ENCODE data around the gene TICRR. TPM values are rescaled to one million over a fixed set of nuclear protein-coding genes. Genes with fewer than 3 reads are reported as not detected.
A peak's percentile ranks its signal among the peaks of the same experiment; 100 is the strongest.

TICRR gene
- total RNA-seq, 1 experiment from 2014 or later = 6.2 TPM

DNA sequence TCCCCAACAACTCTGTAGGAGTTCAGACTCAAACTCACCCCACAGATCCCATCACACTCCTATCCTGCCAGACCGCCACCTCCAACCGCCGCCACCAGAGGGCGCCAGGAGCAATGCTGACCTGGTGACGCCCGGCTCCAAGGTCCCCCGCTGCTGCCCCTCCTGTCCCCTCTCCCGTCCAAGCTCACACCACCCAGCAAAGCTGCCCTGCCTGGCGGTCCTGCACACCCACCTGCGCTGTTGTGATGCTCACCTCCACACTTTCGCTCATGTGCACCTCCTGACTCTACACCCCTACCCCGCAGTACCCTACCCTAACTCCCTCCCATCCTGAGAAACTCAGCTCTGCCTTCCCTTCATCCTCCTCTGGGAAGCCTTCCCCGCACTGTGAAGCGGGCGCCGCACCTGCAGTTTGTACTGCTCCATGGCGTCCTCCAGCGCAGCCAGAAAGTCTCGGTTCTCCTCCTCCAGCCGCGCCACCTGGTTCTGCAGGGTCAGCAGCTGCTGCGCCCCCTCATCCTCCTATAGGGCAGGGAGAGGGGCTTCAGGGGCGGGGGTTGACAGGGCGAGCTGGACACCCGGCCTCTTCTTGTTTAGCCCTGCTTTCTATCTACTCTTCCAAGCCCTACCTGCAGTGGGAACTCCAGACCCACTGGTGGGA is 72.1 kb downstream of the TICRR start:
- in situ Hi-C loops (cut with HindIII; ENCODE audit: low pct_unique_long_range_greater_than_20kb, low sequenced_read_pairs) = no loop called here
- peak; percentile 39 for DNase-seq (ENCODE audit: low read depth)

GRCh38 chr15:89648106-89649012 is 73.1 kb downstream of the TICRR start:
- in situ Hi-C loops (cut with HindIII; ENCODE audit: low pct_unique_long_range_greater_than_20kb, low sequenced_read_pairs) = no loop called here
- no peak for DNase-seq (ENCODE audit: low read depth)

GRCh38 chr15:89649013-89649625 is 73.8 kb downstream of the TICRR start:
- no peak for DNase-seq (ENCODE audit: low read depth)
- in situ Hi-C loops (cut with HindIII; ENCODE audit: low pct_unique_long_range_greater_than_20kb, low sequenced_read_pairs) = no loop called here

DNA sequence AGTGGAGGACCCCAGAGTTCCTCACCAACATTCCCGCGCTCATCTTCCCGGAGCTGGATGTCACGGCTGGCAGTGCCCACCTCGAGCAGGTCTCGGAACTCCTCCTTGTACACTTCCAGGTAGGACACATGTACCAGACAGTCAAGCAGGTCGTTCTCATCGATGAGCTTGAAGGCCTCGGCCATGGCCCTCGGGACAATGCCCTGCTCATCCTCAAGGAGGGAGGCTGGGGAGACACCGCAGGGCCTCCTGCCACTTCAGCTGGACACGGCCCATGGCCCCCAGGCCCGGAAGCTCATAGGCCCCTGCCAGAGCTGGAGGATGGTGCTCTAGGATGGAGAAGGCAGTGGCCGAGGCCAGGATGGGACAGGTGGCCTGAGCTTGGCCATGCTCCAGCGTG is 74.4 kb downstream of the TICRR start:
- in situ Hi-C loops (cut with HindIII; ENCODE audit: low pct_unique_long_range_greater_than_20kb, low sequenced_read_pairs) = no loop called here

DNA sequence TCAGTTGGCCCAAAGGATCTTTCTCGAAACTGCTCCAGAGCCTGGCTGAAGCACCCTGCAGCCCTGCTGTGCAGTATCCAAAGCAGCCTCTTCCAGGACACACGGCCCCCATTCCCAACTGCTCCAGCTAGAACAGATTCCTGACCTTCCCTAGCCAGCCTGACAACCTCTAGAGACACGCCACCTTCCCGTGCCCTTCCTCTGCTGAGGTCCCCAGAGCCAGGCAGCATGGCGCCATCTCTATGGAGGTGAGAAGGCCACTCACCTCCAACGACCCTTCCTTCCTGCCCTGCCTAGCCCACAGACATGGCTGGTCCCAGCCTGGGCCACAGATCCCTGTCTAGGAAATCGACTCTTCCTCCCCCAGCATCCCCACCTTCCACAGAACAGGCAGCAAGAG is 76.9 kb downstream of the TICRR start:
- in situ Hi-C loops (cut with HindIII; ENCODE audit: low pct_unique_long_range_greater_than_20kb, low sequenced_read_pairs) = no loop called here
- DNase-seq (ENCODE audit: low read depth) = no peak

More for the DNA sequence above, 74.4 kb downstream of the TICRR start:
- DNase-seq (ENCODE audit: low read depth) = no peak

GRCh38 chr15:89652666-89653065 is 77.4 kb downstream of the TICRR start:
- DNase-seq (ENCODE audit: low read depth) = no peak
- in situ Hi-C loops (cut with HindIII; ENCODE audit: low pct_unique_long_range_greater_than_20kb, low sequenced_read_pairs) = no loop called here

- no peak for DNase-seq (ENCODE audit: low read depth)
- in situ Hi-C loops (cut with HindIII; ENCODE audit: low pct_unique_long_range_greater_than_20kb, low sequenced_read_pairs) = no loop called here
Observed at GRCh38 chr15:89653578-89653977, 78.3 kb downstream of the TICRR start.

- in situ Hi-C loops (cut with HindIII; ENCODE audit: low pct_unique_long_range_greater_than_20kb, low sequenced_read_pairs) = no loop called here
- DNase-seq (ENCODE audit: low read depth) = no peak
Observed at GRCh38 chr15:89654301-89654761, 79.1 kb downstream of the TICRR start.

GRCh38 chr15:89654847-89655805 is 79.9 kb downstream of the TICRR start, which contains the start of gene KIF7:
KIF7 (minus strand) TSS chr15:89655467; CDS start chr15:89652930, 2,537 bp downstream.
- in situ Hi-C loops (cut with HindIII; ENCODE audit: low pct_unique_long_range_greater_than_20kb, low sequenced_read_pairs) = no loop called here
- no peak for DNase-seq (ENCODE audit: low read depth)

GRCh38 chr15:89656116-89656815 is 81.0 kb downstream of the TICRR start:
- in situ Hi-C loops (cut with HindIII; ENCODE audit: low pct_unique_long_range_greater_than_20kb, low sequenced_read_pairs) = no loop called here
- no peak for DNase-seq (ENCODE audit: low read depth)

DNA sequence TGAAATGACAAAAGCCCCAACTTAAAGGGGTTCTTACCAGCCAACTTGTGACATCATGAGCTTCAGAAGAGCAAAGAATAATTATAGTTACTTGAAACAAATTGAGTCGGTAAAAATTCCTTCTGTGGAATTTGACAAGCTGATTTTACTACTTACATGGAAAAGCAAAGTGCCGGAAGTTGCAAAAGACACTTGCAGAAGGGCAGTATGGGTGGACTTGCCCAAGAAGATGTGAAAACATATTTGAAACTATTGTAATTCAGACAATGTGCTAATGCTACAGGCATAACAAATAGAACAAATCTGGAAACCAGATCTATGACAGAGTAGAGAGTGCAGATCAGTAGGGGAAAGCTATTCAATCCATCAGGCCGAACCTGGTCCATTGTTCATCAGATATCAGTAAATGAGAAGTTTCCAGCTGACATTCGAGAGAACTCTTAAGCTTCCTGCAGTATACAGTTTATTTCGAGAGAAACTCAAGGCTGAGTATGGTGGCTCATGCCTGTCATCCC is 82.5 kb downstream of the TICRR start:
- DNase-seq (ENCODE audit: low read depth) = no peak
- in situ Hi-C loops (cut with HindIII; ENCODE audit: low pct_unique_long_range_greater_than_20kb, low sequenced_read_pairs) = no loop called here

GRCh38 chr15:89659295-89659694 is 84.0 kb downstream of the TICRR start:
- in situ Hi-C loops (cut with HindIII; ENCODE audit: low pct_unique_long_range_greater_than_20kb, low sequenced_read_pairs) = no loop called here
- DNase-seq (ENCODE audit: low read depth) = no peak

GRCh38 chr15:89660556-89660955 is 85.3 kb downstream of the TICRR start:
- DNase-seq (ENCODE audit: low read depth) = no peak
- in situ Hi-C loops (cut with HindIII; ENCODE audit: low pct_unique_long_range_greater_than_20kb, low sequenced_read_pairs) = no loop called here

- peak; percentile 8 for DNase-seq (ENCODE audit: low read depth)
- in situ Hi-C loops (cut with HindIII; ENCODE audit: low pct_unique_long_range_greater_than_20kb, low sequenced_read_pairs) = no loop called here
Observed at GRCh38 chr15:89662893-89663626, 87.8 kb downstream of the TICRR start.

GRCh38 chr15:89664441-89665350 is 89.4 kb downstream of the TICRR start:
- in situ Hi-C loops (cut with HindIII; ENCODE audit: low pct_unique_long_range_greater_than_20kb, low sequenced_read_pairs) = no loop called here
- DNase-seq (ENCODE audit: low read depth) = no peak
